HCT116 (cell line): ENCODE measurements around the gene RASL12. TPM values are rescaled to one million over a fixed set of nuclear protein-coding genes. Genes with fewer than 3 reads are reported as not detected.

Source experiments
- ATAC-seq: fragments of 200-7000 bp; cut with Tn5 transposase; 2 replicates; pipeline ENCODE4 v1.9.1; 2020; ENCODE audit warnings: mild to moderate bottlenecking, moderate library complexity
- BruUV-seq: library from RNA; stranded (reverse); fragments of 400-500 nt; replicated peaks from 2 replicates; lab custom pipeline; 2021; lab: Mats Ljungman, UMichigan
- CTCF ChIA-PET: fragments of 300-600 bp; sonication (Branson Sonifier 250); formaldehyde crosslinking; loops from one replicate; lab custom pipeline; 2021; ENCODE audit warnings: antibody characterized with exemption; lab: Charles Lee
- POLR2A ChIA-PET: fragments of 300-600, 350-600 bp; sonication (Branson Sonifier 250); formaldehyde crosslinking; loops from one replicate; lab custom pipeline; 2021; ENCODE audit warnings: antibody characterized with exemption; lab: Charles Lee
- RAD21 ChIA-PET, 2 experiments: fragments of 300-600 bp; sonication (Branson Sonifier 250); formaldehyde crosslinking; loops; one replicate each; lab custom pipeline; 2023; ENCODE audit warnings: low total read pairs in 2 of 2; ENCODE audit not compliant: uncharacterized antibody in 2 of 2, unreplicated experiment in 2 of 2, low non-redundant PET in 1 of 2; lab: Charles Lee
- DNase-seq: peaks from one replicate; pipeline ENCODE4 v3.0.0-alpha.2; 2010; ENCODE audit warnings: low read depth, low spot score
- H2AFZ ChIP-seq: fragments of 200-600 bp; shearing (Covaris generic), sonication (generic); 2 replicates; pipeline ENCODE4 v1.6.1; 2017; ENCODE audit warnings: low read depth, mixed run types, mixed read lengths, antibody characterized with exemption, low read length; ENCODE audit not compliant: poor library complexity, severe bottlenecking
- H3K27ac ChIP-seq: 2 replicates; pipeline ENCODE4 v1.5.1; 2012; ENCODE audit warnings: low read depth, low read length
- H3K27me3 ChIP-seq: fragments of 200-600 bp; sonication (generic); 2 replicates; pipeline ENCODE4 v1.6.1; 2016; ENCODE audit warnings: mixed run types, low read length, mixed read lengths; ENCODE audit not compliant: insufficient read depth
- H3K36me3 ChIP-seq, 2 experiments: fragments of 200-500 bp in 1 of 2; fragments of 200-600 bp in 1 of 2; sonication (Bioruptor generic) in 1 of 2; sonication (generic) in 1 of 2; 2 replicates each; pipeline versions ENCODE4 v1.5.1 to v1.6.1; 2014 to 2016; ENCODE audit warnings: low read length in 2 of 2, inconsistent platforms in 1 of 2, mixed read lengths in 1 of 2, mixed run types in 1 of 2; ENCODE audit not compliant: insufficient read depth in 2 of 2, control insufficient read depth in 1 of 2
- H3K4me1 ChIP-seq, 2 experiments: fragments of 200-600 bp in 1 of 2; sonication (generic) in 1 of 2; 2 replicates each; pipeline versions ENCODE4 v1.5.1 to v1.6.1; 2012 to 2017; ENCODE audit warnings: low read length in 2 of 2, inconsistent platforms in 1 of 2, mild to moderate bottlenecking in 1 of 2, mixed read lengths in 1 of 2, mixed run types in 1 of 2, moderate library complexity in 1 of 2; ENCODE audit not compliant: insufficient read depth in 2 of 2, control insufficient read depth in 1 of 2
- H3K4me2 ChIP-seq: fragments of 200-600 bp; sonication (generic); 2 replicates; pipeline ENCODE4 v1.6.1; 2017; ENCODE audit warnings: mixed run types, low read length, mixed read lengths
- H3K4me3 ChIP-seq, 2 experiments: fragments of 200-600 bp in 1 of 2; sonication (generic) in 1 of 2; replicated peaks in 1 of 2; 2 replicates each; pipeline ENCODE4 v1.5.1; 2011 to 2016; ENCODE audit warnings: low read length in 2 of 2, control low read depth in 1 of 2, low read depth in 1 of 2, mild to moderate bottlenecking in 1 of 2, mixed read lengths in 1 of 2, mixed run types in 1 of 2
- H3K79me2 ChIP-seq: fragments of 200-600 bp; sonication (generic); 2 replicates; pipeline ENCODE4 v1.6.1; 2017; ENCODE audit warnings: mild to moderate bottlenecking, mixed run types, low read length, moderate library complexity, mixed read lengths; ENCODE audit not compliant: insufficient read depth
- H3K9ac ChIP-seq: fragments of 200-600 bp; sonication (generic); 2 replicates; pipeline ENCODE4 v1.6.1; 2016; ENCODE audit warnings: low read length, mixed read lengths
- H3K9me2 ChIP-seq: fragments of 200-600 bp; sonication (generic), shearing (Covaris generic); 2 replicates; pipeline ENCODE4 v1.6.1; 2017; ENCODE audit warnings: mixed run types, mild to moderate bottlenecking, moderate library complexity; ENCODE audit not compliant: insufficient read depth
- H3K9me3 ChIP-seq, 2 experiments: fragments of 200-500 bp in 1 of 2; fragments of 200-600 bp in 1 of 2; sonication (Bioruptor generic) in 1 of 2; sonication (generic) in 1 of 2; 2 replicates each; pipeline ENCODE4 v1.6.1; 2014 to 2017; ENCODE audit warnings: low read length in 2 of 2, mixed read lengths in 2 of 2, inconsistent platforms in 1 of 2, low read depth in 1 of 2, mild to moderate bottlenecking in 1 of 2, mixed run types in 1 of 2, moderate library complexity in 1 of 2; ENCODE audit not compliant: control insufficient read depth in 1 of 2, insufficient read depth in 1 of 2
- H4K20me1 ChIP-seq: fragments of 200-600 bp; sonication (generic), shearing (Covaris generic); 2 replicates; pipeline ENCODE4 v1.6.1; 2017; ENCODE audit warnings: mixed run types, mild to moderate bottlenecking, moderate library complexity; ENCODE audit not compliant: insufficient read depth
- ATF3 ChIP-seq: IDR thresholded peaks from 2 replicates; pipeline ENCODE4 v1.6.1; 2012
- CBX3 ChIP-seq: IDR thresholded peaks from 2 replicates; pipeline ENCODE4 v1.6.1; 2012; ENCODE audit warnings: low read depth
- CEBPB ChIP-seq: IDR thresholded peaks from 2 replicates; pipeline ENCODE4 v1.6.1; 2012; ENCODE audit warnings: low read depth
- CTCF ChIP-seq, 3 experiments: fragments of 200-600 bp in 1 of 3; sonication (generic) in 1 of 3; IDR thresholded peaks in 2 of 3; conservative IDR thresholded peaks in 1 of 3; 2 replicates each; pipeline ENCODE4 v1.5.1; 2012 to 2017; ENCODE audit warnings: low read depth in 2 of 3, low read length in 2 of 3, antibody characterized with exemption in 1 of 3, borderline replicate concordance in 1 of 3, control low read depth in 1 of 3, mild to moderate bottlenecking in 1 of 3, mixed read lengths in 1 of 3, mixed run types in 1 of 3, moderate library complexity in 1 of 3; ENCODE audit not compliant: insufficient read depth in 1 of 3
- EGR1 ChIP-seq: IDR thresholded peaks from 2 replicates; pipeline ENCODE4 v1.6.1; 2012; ENCODE audit warnings: low read depth
- ELF1 ChIP-seq: IDR thresholded peaks from 2 replicates; pipeline ENCODE4 v1.6.1; 2012; ENCODE audit warnings: low read depth, borderline replicate concordance
- EZH2 ChIP-seq: fragments of 200-600 bp; sonication (generic); IDR thresholded peaks from 2 replicates; pipeline ENCODE4 v1.6.1; 2017; ENCODE audit warnings: antibody characterized with exemption, mixed run types
- EZH2phosphoT487 ChIP-seq: fragments of 200-600 bp; IDR thresholded peaks from 2 replicates; pipeline ENCODE4 v1.6.1; 2018; ENCODE audit warnings: antibody characterized with exemption, borderline replicate concordance
- MAX ChIP-seq: IDR thresholded peaks from 2 replicates; pipeline ENCODE4 v1.6.1; 2012
- POLR2A ChIP-seq: IDR thresholded peaks from 2 replicates; pipeline ENCODE4 v1.7.0; 2011; ENCODE audit warnings: borderline replicate concordance; ENCODE audit not compliant: insufficient read depth, insufficient read length; ENCODE audit errors: extremely low read depth
- POLR2AphosphoS5 ChIP-seq: IDR thresholded peaks from 2 replicates; pipeline ENCODE4 v1.6.1; 2011; ENCODE audit warnings: mild to moderate bottlenecking, low read depth, low read length, moderate library complexity
- RAD21 ChIP-seq: IDR thresholded peaks from 2 replicates; pipeline ENCODE4 v1.6.1; 2012; ENCODE audit warnings: low read depth, mild to moderate bottlenecking
- REST ChIP-seq: IDR thresholded peaks from 2 replicates; pipeline ENCODE4 v1.6.1; 2012; ENCODE audit warnings: low read depth
- SIN3A ChIP-seq: IDR thresholded peaks from 2 replicates; pipeline ENCODE4 v1.6.1; 2012; ENCODE audit warnings: low read depth
- SRF ChIP-seq: IDR thresholded peaks from 2 replicates; pipeline ENCODE4 v1.6.1; 2012; ENCODE audit warnings: low read depth
- YY1 ChIP-seq: IDR thresholded peaks from 2 replicates; pipeline ENCODE4 v1.6.1; 2011; ENCODE audit warnings: low read length, low read depth, moderate library complexity, mild to moderate bottlenecking; ENCODE audit not compliant: insufficient replicate concordance; ENCODE audit errors: extremely low read depth
- ZFX ChIP-seq: fragments of 450-650 bp; IDR thresholded peaks from 2 replicates; pipeline ENCODE4 v1.6.1; 2017
- ZNF274 ChIP-seq: fragments of 200-500 bp; sonication (Bioruptor generic); IDR thresholded peaks from 2 replicates; pipeline ENCODE4 v1.6.1; 2014; ENCODE audit warnings: mild to moderate bottlenecking, low read depth, low read length, inconsistent platforms
- intact Hi-C: fragments of 100-400 bp; cut with micrococcal nuclease; formaldehyde crosslinking; loops from 2 replicates; pipeline ENCODE4 v1.10.0; 2022
- total RNA-seq: library from RNA; stranded (reverse); gene quantifications from one replicate; pipeline ENCODE4 v1.2.1, GENCODE V29; 2021; ENCODE audit not compliant: unreplicated experiment

The RASL12 gene
- total RNA-seq, 1 experiment from 2014 or later: 0.25 TPM

- Histone ChIP-seq H3K36me3 (no peaks in the 10 kb centered on the region), H2AFZ (no peak overlapping the region), H3K79me2 (no peaks in the 10 kb centered on the region), H3K9ac (no peak overlapping the region), H3K4me1 (peaks cover 0 to 19% of the 10 kb centered on the region in 2 experiments; a peak in 3 of 4 replicates), H3K9me2 (no peaks in the 10 kb centered on the region), H3K27me3 (no peaks in the 10 kb centered on the region), H3K27ac (no peak overlapping the region), H3K4me3 (no peak overlapping the region), H3K4me2 (no peak overlapping the region), H3K9me3 (no peaks in the 10 kb centered on the region), H4K20me1 (no peaks in the 10 kb centered on the region)
- ChIA-PET POLR2A (interaction anchor here (0.7 to 2.4 kb wide), 2 partner anchors 15 to 270 kb away, joined by 4 to 9 read pairs; partner anchors contain the start of gene RNU5B-1), CTCF (interaction anchor here (1.7 to 1.8 kb wide), 2 partner anchors 151 to 263 kb away, joined by 4 to 7 read pairs; partner anchors contain the start of gene CLPX), RAD21 (interaction anchor here in 1 of 2 experiments (1.2 kb wide), 1 partner anchor 67 kb away, joined by 4 read pairs; no protein-coding TSS in a partner anchor)
- no peak for ATAC-seq
- no peak for TF ChIP-seq CBX3
- TF ChIP-seq EGR1: no peak
- no peak for TF ChIP-seq MAX
- TF ChIP-seq EZH2phosphoT487: no peak
- no peak for TF ChIP-seq ZFX
- no peak for TF ChIP-seq RAD21
- no peak for TF ChIP-seq ELF1
- TF ChIP-seq REST: no peak
- TF ChIP-seq CEBPB: no peak
- no peak for TF ChIP-seq ATF3
- no peak for TF ChIP-seq YY1
- no peak for TF ChIP-seq POLR2AphosphoS5
- no peak for TF ChIP-seq POLR2A
- no peak for TF ChIP-seq SRF
- no peak for TF ChIP-seq ZNF274
- no peak for TF ChIP-seq CTCF (IDR thresholded peaks at IDR 0.05 in 2 of 3, conservative IDR thresholded peaks at IDR 0.05 in 1 of 3; ENCODE audit: borderline replicate concordance in 1 of 3, insufficient read depth in 1 of 3, low read depth in 2 of 3, low read length in 2 of 3)
- TF ChIP-seq EZH2: no peak
- TF ChIP-seq SIN3A: no peak
- no peak for DNase-seq
- intact Hi-C loops: loop anchor here (5.0 kb wide), 1 partner anchor 153 kb away; the partner anchor contains the start of gene CLPX
- no TSS peak for BruUV-seq
Observed at GRCh38 chr15:65034719-65035118, 33.1 kb downstream of the RASL12 start.
